PC-9 (cell line): ENCODE data around the gene FBXO48. TPM values are rescaled to one million over a fixed set of nuclear protein-coding genes. Genes with fewer than 3 reads are reported as not detected.
"Not testable (repeated sequence)": the region's sequence is repeated elsewhere in the genome, so short reads cannot be mapped to it uniquely, and the experiment has no call there.

Experiments
- BruUV-seq: library from RNA; stranded (reverse); fragments of 400-500 nt; replicated peaks from 2 replicates; lab custom pipeline; 2021; lab: Mats Ljungman, UMichigan
- CTCF ChIA-PET: fragments of 300-600 bp; sonication (Branson Sonifier 250); formaldehyde crosslinking; loops from one replicate; lab custom pipeline; 2022; ENCODE audit warnings: antibody characterized with exemption; lab: Charles Lee
- POLR2A ChIA-PET: fragments of 300-600 bp; sonication (Branson Sonifier 250); formaldehyde crosslinking; loops from one replicate; lab custom pipeline; 2022; ENCODE audit warnings: antibody characterized with exemption; ENCODE audit not compliant: unreplicated experiment; lab: Charles Lee
- DNase-seq, 2 experiments: peaks; one replicate each; pipeline versions ENCODE4 v3.0.0 to v3.0.0-alpha.2; 2015 to 2022; ENCODE audit warnings: mixed read lengths in 1 of 2
- H2AFZ ChIP-seq: fragments of 200-600 bp; sonication (generic); 2 replicates; pipeline ENCODE4 v1.8.1; 2017; ENCODE audit warnings: antibody characterized with exemption
- H3F3A ChIP-seq: fragments of 200-600 bp; sonication (generic); 2 replicates; pipeline ENCODE4 v1.8.1; 2017; ENCODE audit warnings: antibody characterized with exemption, mild to moderate bottlenecking, low read depth; ENCODE audit not compliant: insufficient read depth
- H3K27ac ChIP-seq: fragments of 200-600 bp; sonication (generic); 2 replicates; pipeline ENCODE4 v1.6.1; 2016; ENCODE audit warnings: mixed run types
- H3K27me3 ChIP-seq: fragments of 200-600 bp; sonication (generic); 2 replicates; pipeline ENCODE4 v1.6.1; 2016; ENCODE audit warnings: low read depth, mixed run types; ENCODE audit not compliant: insufficient read depth
- H3K36me3 ChIP-seq: fragments of 200-600 bp; sonication (generic); 2 replicates; pipeline ENCODE4 v1.6.1; 2016; ENCODE audit warnings: low read depth, mixed run types
- H3K4me1 ChIP-seq: fragments of 200-600 bp; sonication (generic); replicated peaks from 2 replicates; pipeline ENCODE4 v1.6.1; 2016; ENCODE audit warnings: mixed run types; ENCODE audit not compliant: insufficient read depth
- H3K4me2 ChIP-seq: fragments of 200-600 bp; sonication (generic); 2 replicates; pipeline ENCODE4 v1.6.1; 2017; ENCODE audit warnings: mixed run types
- H3K4me3 ChIP-seq: fragments of 200-600 bp; sonication (generic); 2 replicates; pipeline ENCODE4 v1.6.1; 2016; ENCODE audit warnings: mixed run types
- H3K79me2 ChIP-seq: fragments of 200-600 bp; sonication (generic); 2 replicates; pipeline ENCODE4 v1.6.1; 2017; ENCODE audit warnings: low read depth, mixed run types
- H3K9me2 ChIP-seq: fragments of 200-600 bp; sonication (generic); 2 replicates; pipeline ENCODE4 v1.8.1; 2017; ENCODE audit warnings: mild to moderate bottlenecking; ENCODE audit not compliant: insufficient read depth
- H3K9me3 ChIP-seq: fragments of 200-600 bp; sonication (generic); 2 replicates; pipeline ENCODE4 v1.8.1; 2016; ENCODE audit warnings: low read depth; ENCODE audit not compliant: insufficient read depth
- H4K20me1 ChIP-seq: fragments of 200-600 bp; sonication (generic); 2 replicates; pipeline ENCODE4 v1.8.1; 2017; ENCODE audit not compliant: insufficient read depth
- CTCF ChIP-seq: fragments of 200-600 bp; sonication (generic); conservative IDR thresholded peaks from 2 replicates; pipeline ENCODE4 v1.6.1; 2017; ENCODE audit warnings: mixed run types, antibody characterized with exemption, mild to moderate bottlenecking, moderate library complexity
- EZH2 ChIP-seq: fragments of 200-600 bp; sonication (generic); IDR thresholded peaks from 2 replicates; pipeline ENCODE4 v1.8.0; 2017; ENCODE audit warnings: antibody characterized with exemption, low read depth
- intact Hi-C: fragments of 100-400 bp; cut with micrococcal nuclease; formaldehyde crosslinking; loops from one replicate; pipeline ENCODE4 v1.10.0; 2022; ENCODE audit not compliant: unreplicated experiment
- total RNA-seq: library from RNA; stranded (reverse); gene quantifications from 2 replicates; pipeline ENCODE4 v1.2.3, GENCODE V29; 2021

The FBXO48 gene
- total RNA-seq, 1 experiment from 2014 or later: 1.6 TPM

- Histone ChIP-seq H2AFZ (no peak overlapping the region), H4K20me1 (no peaks in the 10 kb centered on the region), H3K27me3 (no peaks in the 10 kb centered on the region), H3F3A (no peaks in the 10 kb centered on the region; the same call in 1 of the 2 replicates), H3K36me3 (no peaks in the 10 kb centered on the region), H3K4me3 (no peak overlapping the region), H3K4me2 (no peak overlapping the region), H3K27ac (no peak overlapping the region), H3K9me3 (no peaks in the 10 kb centered on the region), H3K4me1 (no peaks in the 10 kb centered on the region), H3K9me2 (no peaks in the 10 kb centered on the region), H3K79me2 (no peaks in the 10 kb centered on the region)
- BruUV-seq: no TSS peak
- no peak for DNase-seq
- TF ChIP-seq CTCF: no peak
- TF ChIP-seq EZH2: no peak
- ChIA-PET POLR2A (no interaction called here), CTCF (no interaction called here)
- intact Hi-C loops: no loop called here
These were observed 14.8 kb downstream of the FBXO48 start for GRCh38 chr2:68452158-68452900.

DNA sequence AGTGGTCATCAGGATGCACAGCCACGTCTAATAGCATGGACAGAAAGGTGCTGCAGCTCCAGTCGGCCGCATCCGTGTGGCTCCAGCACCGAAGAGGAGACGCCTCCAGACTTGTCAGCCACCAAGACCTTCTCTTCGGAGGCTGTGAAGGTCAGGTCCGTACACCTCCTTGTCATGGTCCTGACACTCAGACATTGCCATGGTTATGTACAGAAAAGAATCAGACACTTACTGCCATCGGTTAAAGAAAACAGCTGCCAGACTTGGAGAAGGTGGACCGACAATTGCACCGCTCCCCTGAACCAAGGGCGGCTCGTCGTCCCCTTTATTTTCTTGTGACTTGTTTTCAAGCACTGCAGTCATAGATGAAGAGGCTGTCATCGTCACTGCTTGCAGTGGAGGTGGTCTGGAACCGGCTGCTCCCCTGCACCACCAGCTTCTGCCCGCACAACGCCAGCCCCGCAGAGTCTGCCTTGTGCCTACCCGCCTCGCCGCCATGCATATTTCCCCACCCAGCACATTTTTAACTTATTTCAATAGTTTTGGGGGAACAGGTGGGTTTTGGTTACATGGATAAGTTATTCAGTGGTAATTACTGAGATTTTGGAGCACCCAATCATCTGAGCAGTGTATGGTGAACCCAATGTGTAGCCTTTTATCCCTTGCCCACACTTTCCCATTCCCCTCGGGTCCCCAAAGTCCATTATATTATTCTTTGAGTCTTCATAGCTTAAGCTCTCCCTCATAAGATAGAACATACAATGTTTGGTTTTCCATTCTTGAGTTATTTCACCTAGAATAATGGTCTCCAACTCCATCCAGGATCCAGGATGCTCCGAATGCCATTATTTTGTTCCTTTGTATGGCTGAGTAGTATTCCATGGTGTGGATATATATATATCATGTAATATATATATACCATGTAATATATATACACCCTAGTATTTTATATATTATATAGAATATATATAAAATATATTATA lies 18.1 kb downstream of the FBXO48 start:
- ChIA-PET CTCF (no interaction called here), POLR2A (no interaction called here)
- no peak overlapping the region for H3K4me2 ChIP-seq
- DNase-seq: no peak
- H3K9me3 ChIP-seq: no peaks in the 10 kb centered on the region
- H3K36me3 ChIP-seq: no peaks in the 10 kb centered on the region
- 0 out of 2 replicates have a peak, but pooled peaks cover 4% of the 10 kb centered on the region for H3K27me3 ChIP-seq
- BruUV-seq: no TSS peak
- intact Hi-C loops: no loop called here
- no peak overlapping the region for H3K27ac ChIP-seq
- H2AFZ ChIP-seq: no peak overlapping the region
- no peaks in the 10 kb centered on the region for H4K20me1 ChIP-seq
- no peaks in the 10 kb centered on the region for H3K9me2 ChIP-seq
- no peak for TF ChIP-seq EZH2
- no peak for TF ChIP-seq CTCF
- H3F3A ChIP-seq: no peaks in the 10 kb centered on the region; the same call in 1 of the 2 replicates
- H3K4me1 ChIP-seq: no peaks in the 10 kb centered on the region
- H3K4me3 ChIP-seq: no peak overlapping the region
- H3K79me2 ChIP-seq: no peaks in the 10 kb centered on the region

- Histone ChIP-seq H4K20me1 (no peaks in the 10 kb centered on the region), H3K27me3 (0 out of 2 replicates have a peak, but pooled peaks cover 4% of the 10 kb centered on the region), H2AFZ (no peak overlapping the region), H3K27ac (no peak overlapping the region), H3F3A (no peaks in the 10 kb centered on the region), H3K9me2 (no peaks in the 10 kb centered on the region), H3K4me2 (no peak overlapping the region), H3K36me3 (no peaks in the 10 kb centered on the region), H3K9me3 (no peaks in the 10 kb centered on the region), H3K79me2 (no peaks in the 10 kb centered on the region), H3K4me3 (no peak overlapping the region), H3K4me1 (no peaks in the 10 kb centered on the region)
- POLR2A ChIA-PET: no interaction called here
- TF ChIP-seq EZH2 (no peak), CTCF (no peak)
- no peak for DNase-seq
- no TSS peak for BruUV-seq
- intact Hi-C loops: no loop called here
- CTCF ChIA-PET: no interaction called here
These were observed 20.0 kb downstream of the FBXO48 start for GRCh38 chr2:68447118-68447517.

- BruUV-seq, H3K4me2 ChIP-seq, H3K4me1 ChIP-seq, H3F3A ChIP-seq, H3K27me3 ChIP-seq, DNase-seq, H4K20me1 ChIP-seq, H3K27ac ChIP-seq, CTCF ChIA-PET, H3K9me3 ChIP-seq, intact Hi-C loops, H2AFZ ChIP-seq, H3K4me3 ChIP-seq, H3K9me2 ChIP-seq, H3K36me3 ChIP-seq, POLR2A ChIA-PET, H3K79me2 ChIP-seq: not testable (repeated sequence)
These were observed 20.7 kb downstream of the FBXO48 start for GRCh38 chr2:68446425-68446824.
